HEK293 (cell line): Measurements from ENCODE around the gene BCL11B.

Experiments used
- CTCF ChIA-PET: fragments of 350-600 bp; formaldehyde crosslinking; extraction: SDS; loops from one replicate; lab custom pipeline; 2021; ENCODE audit warnings: antibody characterized with exemption; lab: Yijun Ruan, JAX
- POLR2A ChIA-PET: fragments of 300-600 bp; formaldehyde crosslinking; extraction: SDS; loops from one replicate; lab custom pipeline; 2020; ENCODE audit warnings: antibody characterized with exemption, inconsistent platforms; lab: Yijun Ruan, JAX
- H3K27ac ChIP-seq: fragments of 200-500 bp; sonication (Bioruptor generic); 2 replicates; pipeline ENCODE4 v1.5.1; 2014; ENCODE audit warnings: low read depth, low read length, control low read depth, inconsistent platforms; ENCODE audit errors: extremely low read depth
- H3K36me3 ChIP-seq, 2 experiments: fragments of 200-500 bp in 1 of 2; sonication (Bioruptor generic) in 1 of 2; 1 replicate in 1 of 2; 2 replicates in 1 of 2; pipeline ENCODE4 v1.5.1; 2014 to 2017; ENCODE audit warnings: inconsistent platforms in 2 of 2, low read length in 2 of 2; ENCODE audit not compliant: control insufficient read depth in 2 of 2, insufficient read depth in 1 of 2
- H3K4me1 ChIP-seq: fragments of 200-500 bp; sonication (Bioruptor generic); 2 replicates; pipeline ENCODE4 v1.5.1; 2014; ENCODE audit warnings: mild to moderate bottlenecking, low read length, inconsistent platforms; ENCODE audit not compliant: control insufficient read depth, insufficient read depth
- H3K4me3 ChIP-seq: 2 replicates; pipeline ENCODE4 v1.5.1; 2011; ENCODE audit warnings: low read depth, mild to moderate bottlenecking, control low read depth, low read length, moderate library complexity
- H3K9me3 ChIP-seq: fragments of 200-500 bp; sonication (Bioruptor generic); 2 replicates; pipeline ENCODE4 v1.5.1; 2014; ENCODE audit warnings: low read depth, low read length, inconsistent platforms; ENCODE audit not compliant: control insufficient read depth, insufficient read depth
- BCL11A ChIP-seq: fragments of 450-650 bp; formaldehyde crosslinking; IDR thresholded peaks from 2 replicates; pipeline ENCODE4 v1.5.1; 2016; ENCODE audit warnings: low read depth, missing biosample characterization, missing genetic modification characterization
- KLF1 ChIP-seq: fragments of 450-650 bp; formaldehyde crosslinking; IDR thresholded peaks from 2 replicates; pipeline ENCODE4 v1.5.1; 2016; ENCODE audit warnings: missing biosample characterization, missing genetic modification characterization
- RBAK ChIP-seq: fragments of 450-650 bp; formaldehyde crosslinking; IDR thresholded peaks from 2 replicates; pipeline ENCODE4 v1.5.1; 2016; ENCODE audit warnings: missing biosample characterization, missing genetic modification characterization
- SP2 ChIP-seq: fragments of 450-650 bp; formaldehyde crosslinking; IDR thresholded peaks from 2 replicates; pipeline ENCODE4 v1.5.1; 2016; ENCODE audit warnings: missing biosample characterization, missing genetic modification characterization
- SP3 ChIP-seq: fragments of 450-650 bp; formaldehyde crosslinking; IDR thresholded peaks from 2 replicates; pipeline ENCODE4 v1.5.1; 2016; ENCODE audit warnings: missing biosample characterization, missing genetic modification characterization
- TRIM28 ChIP-seq: IDR thresholded peaks from 2 replicates; pipeline ENCODE4 v1.6.1; 2011; ENCODE audit warnings: low read length, control low read depth, borderline replicate concordance
- ZFP37 ChIP-seq: fragments of 450-650 bp; formaldehyde crosslinking; IDR thresholded peaks from 2 replicates; pipeline ENCODE4 v1.5.1; 2016; ENCODE audit warnings: missing biosample characterization, missing genetic modification characterization
- ZNF112 ChIP-seq: fragments of 450-650 bp; formaldehyde crosslinking; IDR thresholded peaks from 2 replicates; pipeline ENCODE4 v1.5.0; 2017; ENCODE audit warnings: missing biosample characterization, missing genetic modification characterization
- ZNF140 ChIP-seq: fragments of 450-650 bp; formaldehyde crosslinking; IDR thresholded peaks from 2 replicates; pipeline ENCODE4 v1.5.1; 2016; ENCODE audit warnings: missing biosample characterization, missing genetic modification characterization
- ZNF175 ChIP-seq: fragments of 450-650 bp; formaldehyde crosslinking; IDR thresholded peaks from 2 replicates; pipeline ENCODE4 v1.5.1; 2016; ENCODE audit warnings: missing biosample characterization, missing genetic modification characterization
- ZNF23 ChIP-seq: fragments of 450-650 bp; formaldehyde crosslinking; IDR thresholded peaks from 2 replicates; pipeline ENCODE4 v1.5.1; 2016; ENCODE audit warnings: missing biosample characterization, missing genetic modification characterization, borderline replicate concordance
- ZNF341 ChIP-seq: fragments of 450-650 bp; formaldehyde crosslinking; IDR thresholded peaks from 2 replicates; pipeline ENCODE4; 2016; ENCODE audit warnings: low read depth, missing biosample characterization, missing genetic modification characterization
- ZNF37A ChIP-seq: fragments of 450-650 bp; IDR thresholded peaks from 2 replicates; pipeline ENCODE4 v1.5.1; 2018; ENCODE audit warnings: missing biosample characterization, missing genetic modification characterization
- ZNF391 ChIP-seq: fragments of 450-650 bp; formaldehyde crosslinking; IDR thresholded peaks from 2 replicates; pipeline ENCODE4 v1.5.1; 2016; ENCODE audit warnings: low read depth, missing biosample characterization, missing genetic modification characterization, borderline replicate concordance
- ZNF394 ChIP-seq: fragments of 450-650 bp; formaldehyde crosslinking; IDR thresholded peaks from 2 replicates; pipeline ENCODE4 v1.5.1; 2016; ENCODE audit warnings: missing biosample characterization, missing genetic modification characterization, mild to moderate bottlenecking, moderate library complexity, borderline replicate concordance
- ZNF600 ChIP-seq: fragments of 450-650 bp; formaldehyde crosslinking; IDR thresholded peaks from 2 replicates; pipeline ENCODE4 v1.5.1; 2016; ENCODE audit warnings: missing biosample characterization, missing genetic modification characterization
- ZNF624 ChIP-seq: fragments of 450-650 bp; formaldehyde crosslinking; IDR thresholded peaks from 2 replicates; pipeline ENCODE4 v1.5.1; 2017; ENCODE audit warnings: missing biosample characterization, missing genetic modification characterization
- ZNF654 ChIP-seq: fragments of 450-650 bp; formaldehyde crosslinking; IDR thresholded peaks from 2 replicates; pipeline ENCODE4 v1.5.1; 2016; ENCODE audit warnings: low read depth, missing biosample characterization, missing genetic modification characterization
- ZNF76 ChIP-seq: fragments of 450-650 bp; formaldehyde crosslinking; IDR thresholded peaks from 2 replicates; pipeline ENCODE4; 2016; ENCODE audit warnings: low read depth, missing biosample characterization, missing genetic modification characterization, borderline replicate concordance
- ZNF768 ChIP-seq: fragments of 450-650 bp; formaldehyde crosslinking; IDR thresholded peaks from 2 replicates; pipeline ENCODE4 v1.5.1; 2018; ENCODE audit warnings: missing biosample characterization, mild to moderate bottlenecking, missing genetic modification characterization
- ZNF777 ChIP-seq: fragments of 450-650 bp; formaldehyde crosslinking; IDR thresholded peaks from 2 replicates; pipeline ENCODE4 v1.5.1; 2017; ENCODE audit warnings: missing biosample characterization, missing genetic modification characterization, borderline replicate concordance
- TF ChIP-seq, protein P1 (sequence below): fragments of 450-650 bp; formaldehyde crosslinking; IDR thresholded peaks from 2 replicates; pipeline ENCODE4 v1.5.1; 2016; ENCODE audit warnings: missing biosample characterization, missing genetic modification characterization
- TF ChIP-seq, protein P2 (sequence below): fragments of 450-650 bp; formaldehyde crosslinking; IDR thresholded peaks from 2 replicates; pipeline ENCODE4 v1.5.1; 2016; ENCODE audit warnings: missing biosample characterization, missing genetic modification characterization
- TF ChIP-seq, protein P3 (sequence below): sonication (generic); formaldehyde crosslinking; IDR thresholded peaks from 2 replicates; pipeline ENCODE4 v1.8.1; 2022; ENCODE audit warnings: mild to moderate bottlenecking, moderate library complexity, missing genetic modification reagents
- TF ChIP-seq, protein P4 (sequence below): fragments of 450-650 bp; formaldehyde crosslinking; IDR thresholded peaks from 2 replicates; pipeline ENCODE4 v1.5.1; 2017; ENCODE audit warnings: missing biosample characterization, missing genetic modification characterization

BCL11B gene

DNA sequence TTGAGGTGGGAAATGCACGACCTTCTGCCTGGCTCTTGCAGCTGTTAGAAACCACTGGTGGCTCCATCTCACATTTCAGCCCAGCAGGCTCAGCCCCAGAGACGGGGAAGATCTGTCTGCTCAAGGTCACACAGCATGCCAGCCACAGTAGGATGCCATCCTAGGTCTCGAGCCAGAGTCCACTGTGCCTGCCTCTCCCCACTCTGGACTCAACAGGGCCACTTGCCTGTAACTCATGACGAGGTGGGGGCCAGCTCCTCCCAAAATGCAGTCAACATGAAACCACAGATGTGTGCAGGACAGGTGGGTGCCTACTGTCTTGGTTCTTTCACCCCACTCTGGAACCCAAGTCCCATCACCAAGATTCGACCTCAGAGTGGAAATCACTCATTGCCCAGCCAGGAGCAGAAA is 23.2 kb downstream of the BCL11B start (continued):
- TF ChIP-seq TRIM28, result no peak
- 0 out of 2 replicates have a peak, but pooled peaks have one; percentile 12 for TF ChIP-seq ZNF600 (tag by site-specific recombination)

DNA sequence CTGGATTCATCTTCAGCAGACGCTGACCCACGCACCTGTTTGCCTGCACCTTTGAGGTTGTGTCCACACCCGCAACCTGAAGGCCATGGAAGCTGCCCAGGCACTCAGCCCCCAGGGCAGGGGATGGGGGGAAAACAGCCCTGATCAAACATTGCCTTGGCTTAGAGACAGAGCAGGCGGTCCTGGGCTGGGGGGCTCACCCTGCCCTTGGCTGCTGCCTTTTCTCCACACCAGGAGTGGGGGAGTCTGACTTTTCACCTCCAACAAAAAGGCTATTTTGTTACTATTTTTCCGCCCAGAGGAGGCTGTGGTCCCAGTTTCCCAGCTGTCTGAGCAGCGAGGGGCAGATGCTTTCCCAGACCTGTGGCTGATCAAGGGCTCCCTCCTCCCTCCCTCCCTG is 24.2 kb downstream of the BCL11B start:
- H3K4me3 ChIP-seq, result no peak overlapping the region
- TF ChIP-seq SP2 (tag by site-specific recombination) (no peak), ZNF23 (no peak), ZNF777 (no peak), ZNF76 (tag by site-specific recombination) (no peak), ZNF37A (tag by site-specific recombination) (no peak), ZNF654 (tag by site-specific recombination) (no peak), SP3 (tag by site-specific recombination) (no peak), ZNF391 (tag by site-specific recombination) (no peak), ZNF112 (no peak), ZNF394 (no peak), RBAK (no peak), ZNF768 (tag by site-specific recombination) (no peak), BCL11A (tag by site-specific recombination) (no peak)
- TF ChIP-seq, protein P1, sequence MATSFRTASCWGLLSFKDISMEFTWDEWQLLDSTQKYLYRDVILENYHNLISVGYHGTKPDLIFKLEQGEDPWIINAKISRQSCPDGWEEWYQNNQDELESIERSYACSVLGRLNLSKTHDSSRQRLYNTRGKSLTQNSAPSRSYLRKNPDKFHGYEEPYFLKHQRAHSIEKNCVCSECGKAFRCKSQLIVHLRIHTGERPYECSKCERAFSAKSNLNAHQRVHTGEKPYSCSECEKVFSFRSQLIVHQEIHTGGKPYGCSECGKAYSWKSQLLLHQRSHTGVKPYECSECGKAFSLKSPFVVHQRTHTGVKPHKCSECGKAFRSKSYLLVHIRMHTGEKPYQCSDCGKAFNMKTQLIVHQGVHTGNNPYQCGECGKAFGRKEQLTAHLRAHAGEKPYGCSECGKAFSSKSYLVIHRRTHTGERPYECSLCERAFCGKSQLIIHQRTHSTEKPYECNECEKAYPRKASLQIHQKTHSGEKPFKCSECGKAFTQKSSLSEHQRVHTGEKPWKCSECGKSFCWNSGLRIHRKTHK (tag by site-specific recombination), result no peak
- TF ChIP-seq, protein P2, sequence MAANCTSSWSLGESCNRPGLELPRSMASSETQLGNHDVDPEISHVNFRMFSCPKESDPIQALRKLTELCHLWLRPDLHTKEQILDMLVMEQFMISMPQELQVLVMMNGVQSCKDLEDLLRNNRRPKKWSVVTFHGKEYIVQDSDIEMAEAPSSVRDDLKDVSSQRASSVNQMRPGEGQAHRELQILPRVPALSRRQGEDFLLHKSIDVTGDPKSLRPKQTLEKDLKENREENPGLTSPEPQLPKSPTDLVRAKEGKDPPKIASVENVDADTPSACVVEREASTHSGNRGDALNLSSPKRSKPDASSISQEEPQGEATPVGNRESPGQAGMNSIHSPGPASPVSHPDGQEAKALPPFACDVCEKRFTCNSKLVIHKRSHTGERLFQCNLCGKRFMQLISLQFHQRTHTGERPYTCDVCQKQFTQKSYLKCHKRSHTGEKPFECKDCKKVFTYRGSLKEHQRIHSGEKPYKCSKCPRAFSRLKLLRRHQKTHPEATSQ (tag by site-specific recombination), result no peak
- TF ChIP-seq, all 188 proteins: peak for 0
- POLR2A ChIA-PET, result no interaction called here
- peaks cover 60% of the 10 kb centered on the region for H3K4me1 ChIP-seq
- H3K9me3 ChIP-seq, result no peaks in the 10 kb centered on the region
- CTCF ChIA-PET, result interaction anchor here (0.6 kb wide), 1 partner anchor 1128 kb away, joined by 3 read pairs; a partner anchor contains a TSS
- peak overlapping the region; percentile 10; the same call in 1 of the 2 replicates for H3K27ac ChIP-seq
- H3K36me3 ChIP-seq, result no peaks in the 10 kb centered on the region

DNA sequence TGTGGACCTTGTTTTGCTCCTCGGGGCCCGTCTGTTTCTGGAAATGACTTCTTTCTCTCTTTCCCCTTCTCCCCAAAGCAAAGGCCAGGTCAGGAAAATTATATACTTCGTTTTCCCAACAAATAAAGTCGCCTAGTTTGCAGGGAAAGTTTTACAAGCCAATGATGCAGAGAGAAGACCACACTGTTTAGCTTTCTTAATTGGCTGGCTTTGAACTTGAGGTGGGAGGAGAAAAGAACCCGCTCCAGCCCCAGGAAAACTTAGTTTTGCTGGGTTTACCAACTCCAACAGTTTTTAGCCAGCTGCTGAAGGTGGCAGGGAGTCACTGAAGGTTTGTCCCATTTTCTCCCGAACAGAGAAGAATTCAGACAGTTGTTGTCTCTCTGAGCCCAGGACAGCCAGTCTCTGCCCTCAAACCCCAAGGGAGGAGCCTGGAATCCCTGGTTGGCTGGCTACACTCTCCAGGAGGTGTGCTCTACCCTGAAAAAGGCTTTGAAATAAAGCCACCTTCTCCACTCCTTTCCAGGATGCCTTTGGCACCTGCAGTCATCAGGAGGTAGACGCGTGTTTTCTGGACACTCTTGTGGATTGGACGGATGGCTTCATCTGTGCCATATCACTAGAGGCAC is 24.8 kb downstream of the BCL11B start:
- ChIA-PET POLR2A (no interaction called here), CTCF (interaction anchor here (0.7 to 1.3 kb wide), 2 partner anchors 30 to 209 kb away, joined by 3 to 4 read pairs; no protein-coding TSS in a partner anchor)
- Histone ChIP-seq H3K4me3 (no peak overlapping the region), H3K4me1 (peaks cover 59% of the 10 kb centered on the region), H3K36me3 (no peaks in the 10 kb centered on the region), H3K9me3 (no peaks in the 10 kb centered on the region), H3K27ac (peak overlapping the region; percentile 79; the same call in 1 of the 2 replicates)
- TF ChIP-seq ZNF624 (tag by site-specific recombination) (no peak), KLF1 (tag by site-specific recombination) (no peak), ZNF140 (tag by site-specific recombination) (no peak), ZNF175 (tag by site-specific recombination) (no peak), SP2 (tag by site-specific recombination) (0 out of 2 replicates have a peak, but pooled peaks have one; percentile 11), ZFP37 (tag by site-specific recombination) (no peak), ZNF341 (tag by site-specific recombination) (peak; percentile 57)
- TF ChIP-seq, protein P3, sequence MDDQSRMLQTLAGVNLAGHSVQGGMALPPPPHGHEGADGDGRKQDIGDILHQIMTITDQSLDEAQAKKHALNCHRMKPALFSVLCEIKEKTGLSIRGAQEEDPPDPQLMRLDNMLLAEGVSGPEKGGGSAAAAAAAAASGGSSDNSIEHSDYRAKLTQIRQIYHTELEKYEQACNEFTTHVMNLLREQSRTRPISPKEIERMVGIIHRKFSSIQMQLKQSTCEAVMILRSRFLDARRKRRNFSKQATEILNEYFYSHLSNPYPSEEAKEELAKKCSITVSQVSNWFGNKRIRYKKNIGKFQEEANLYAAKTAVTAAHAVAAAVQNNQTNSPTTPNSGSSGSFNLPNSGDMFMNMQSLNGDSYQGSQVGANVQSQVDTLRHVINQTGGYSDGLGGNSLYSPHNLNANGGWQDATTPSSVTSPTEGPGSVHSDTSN (CRISPR knock-in tag), result no peak
- TF ChIP-seq, protein P4, sequence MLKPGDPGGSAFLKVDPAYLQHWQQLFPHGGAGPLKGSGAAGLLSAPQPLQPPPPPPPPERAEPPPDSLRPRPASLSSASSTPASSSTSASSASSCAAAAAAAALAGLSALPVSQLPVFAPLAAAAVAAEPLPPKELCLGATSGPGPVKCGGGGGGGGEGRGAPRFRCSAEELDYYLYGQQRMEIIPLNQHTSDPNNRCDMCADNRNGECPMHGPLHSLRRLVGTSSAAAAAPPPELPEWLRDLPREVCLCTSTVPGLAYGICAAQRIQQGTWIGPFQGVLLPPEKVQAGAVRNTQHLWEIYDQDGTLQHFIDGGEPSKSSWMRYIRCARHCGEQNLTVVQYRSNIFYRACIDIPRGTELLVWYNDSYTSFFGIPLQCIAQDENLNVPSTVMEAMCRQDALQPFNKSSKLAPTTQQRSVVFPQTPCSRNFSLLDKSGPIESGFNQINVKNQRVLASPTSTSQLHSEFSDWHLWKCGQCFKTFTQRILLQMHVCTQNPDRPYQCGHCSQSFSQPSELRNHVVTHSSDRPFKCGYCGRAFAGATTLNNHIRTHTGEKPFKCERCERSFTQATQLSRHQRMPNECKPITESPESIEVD (tag by site-specific recombination), result peak; percentile 73; the same call in 1 of the 2 replicates
